HG02852 (cell line): Measurements from ENCODE around the gene YEATS4.

Experiments
- ATAC-seq: cut with Tn5 transposase; IDR thresholded peaks from one replicate; pipeline ENCODE4 v1.9.1; 2021; ENCODE audit warnings: mild to moderate bottlenecking, moderate library complexity; ENCODE audit not compliant: unreplicated experiment

YEATS4 gene

GRCh38 chr12:69341328-69341727 lies 18.2 kb upstream of the YEATS4 start:
- no peak for ATAC-seq

DNA sequence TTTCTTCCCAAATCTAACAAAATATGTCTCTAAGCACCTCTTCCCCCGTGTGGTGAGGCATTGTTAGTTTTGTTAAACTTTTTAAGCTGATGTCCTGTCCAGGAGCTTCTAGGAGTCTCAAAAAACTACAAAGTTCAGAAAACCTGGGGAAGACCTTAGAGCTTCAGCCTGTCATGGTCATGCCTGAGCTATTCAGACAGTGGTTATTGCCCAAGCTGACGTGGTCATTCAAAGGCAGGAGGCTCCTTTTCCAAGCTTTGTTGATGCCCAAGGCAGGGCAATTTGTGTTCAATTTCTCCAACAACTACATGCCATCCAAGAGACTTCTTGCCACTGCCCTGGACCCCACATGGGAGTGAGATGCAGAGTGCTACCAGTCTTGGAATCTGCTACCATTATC lies 17.1 kb upstream of the YEATS4 start:
- ATAC-seq, result no peak

- ATAC-seq, result no peak
These were observed 16.2 kb upstream of the YEATS4 start for GRCh38 chr12:69343357-69343756.

- no peak for ATAC-seq
These were observed 15.5 kb upstream of the YEATS4 start for GRCh38 chr12:69343885-69344612.

DNA sequence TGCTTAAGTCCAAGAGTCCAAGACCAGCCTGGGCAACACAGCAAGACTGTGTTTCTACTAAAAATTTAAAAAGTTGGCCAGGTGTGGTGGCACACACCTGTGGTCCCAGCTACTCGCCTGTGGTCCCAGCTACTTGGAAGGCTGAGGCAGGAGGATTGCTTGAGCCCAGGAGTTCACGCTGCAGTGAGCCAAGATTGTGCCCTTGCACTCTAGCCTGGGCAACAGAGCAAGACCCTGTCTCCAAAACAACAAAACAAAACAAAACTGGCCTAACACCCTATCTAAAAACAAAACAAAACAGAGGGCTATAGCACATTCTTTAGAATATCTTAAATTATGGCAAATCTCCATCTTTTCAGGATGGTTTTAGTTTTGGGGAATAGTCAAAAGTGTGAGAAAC lies 14.5 kb upstream of the YEATS4 start:
- no peak for ATAC-seq

DNA sequence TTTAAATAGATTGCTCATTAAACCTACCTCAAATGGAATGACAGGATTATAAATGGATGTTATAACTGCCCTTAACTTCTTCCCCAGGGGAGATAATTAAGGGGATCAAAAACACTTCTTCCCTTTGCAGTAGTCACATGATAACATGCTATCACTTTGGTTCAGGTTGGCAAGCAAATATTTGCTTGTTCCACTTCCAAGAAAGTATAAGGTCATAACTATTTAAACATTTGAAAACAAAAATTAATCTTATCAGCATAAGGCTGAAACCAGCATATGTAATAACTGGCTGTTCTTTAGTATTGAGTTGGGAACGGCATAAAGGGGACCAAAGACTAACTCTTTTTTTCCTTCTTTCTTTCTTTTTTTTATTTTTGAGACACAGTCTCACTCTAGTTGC lies 13.8 kb upstream of the YEATS4 start:
- ATAC-seq, result no peak

- no peak for ATAC-seq
These were observed 11.2 kb upstream of the YEATS4 start, which contains the start of gene LYZ for GRCh38 chr12:69348162-69348938. Gene LYZ, plus strand, starts transcription at chr12:69348381. Its CDS starts 28 bp downstream, at chr12:69348409.

GRCh38 chr12:69350002-69350626 lies 9.4 kb upstream of the YEATS4 start:
- no peak for ATAC-seq

GRCh38 chr12:69350777-69351176 lies 8.8 kb upstream of the YEATS4 start:
- no peak for ATAC-seq

GRCh38 chr12:69351462-69352236 lies 7.9 kb upstream of the YEATS4 start:
- no peak for ATAC-seq

GRCh38 chr12:69352904-69353303 lies 6.6 kb upstream of the YEATS4 start:
- no peak for ATAC-seq

- no peak for ATAC-seq
These were observed 5.4 kb upstream of the YEATS4 start for GRCh38 chr12:69354172-69354555.

GRCh38 chr12:69354556-69355187 lies 4.9 kb upstream of the YEATS4 start:
- ATAC-seq, result no peak

- ATAC-seq, result no peak
These were observed 4.0 kb upstream of the YEATS4 start for GRCh38 chr12:69355363-69356028.

DNA sequence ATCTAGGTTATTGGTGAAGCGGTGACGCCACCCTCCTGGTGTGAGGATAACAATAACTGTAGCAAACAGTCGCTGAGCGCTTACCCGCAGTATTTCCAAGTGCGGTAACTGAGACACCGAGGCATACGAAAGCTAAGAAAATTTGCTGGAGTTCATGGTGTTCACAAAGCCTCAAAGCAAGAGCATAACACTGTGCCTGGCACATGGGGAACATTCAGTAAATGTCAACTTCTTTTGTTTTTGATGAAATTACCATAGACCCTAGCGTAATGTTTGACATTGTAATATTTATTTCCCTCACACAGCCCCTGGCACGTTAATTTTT lies 767 bp downstream of the YEATS4 start:
- ATAC-seq, result no peak

DNA sequence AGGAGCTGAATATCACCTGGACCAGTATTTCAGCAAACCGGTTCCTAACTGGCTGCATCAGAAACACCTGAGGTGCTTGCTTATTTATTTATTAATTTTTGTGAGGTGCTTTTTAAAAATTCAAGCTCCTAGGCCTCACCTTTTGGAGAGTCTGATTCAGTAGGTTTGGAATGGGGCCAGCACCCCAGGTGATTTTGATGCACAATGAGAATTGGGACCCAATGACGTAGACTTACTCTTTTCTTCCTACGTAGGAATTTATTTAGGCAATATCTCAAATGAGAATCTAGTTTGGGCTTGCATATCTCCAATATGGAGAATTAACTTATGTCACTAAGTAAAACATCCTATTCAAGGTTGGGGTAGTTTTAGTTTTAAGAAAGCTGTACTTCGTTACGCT lies 7.3 kb downstream of the YEATS4 start:
- no peak for ATAC-seq

DNA sequence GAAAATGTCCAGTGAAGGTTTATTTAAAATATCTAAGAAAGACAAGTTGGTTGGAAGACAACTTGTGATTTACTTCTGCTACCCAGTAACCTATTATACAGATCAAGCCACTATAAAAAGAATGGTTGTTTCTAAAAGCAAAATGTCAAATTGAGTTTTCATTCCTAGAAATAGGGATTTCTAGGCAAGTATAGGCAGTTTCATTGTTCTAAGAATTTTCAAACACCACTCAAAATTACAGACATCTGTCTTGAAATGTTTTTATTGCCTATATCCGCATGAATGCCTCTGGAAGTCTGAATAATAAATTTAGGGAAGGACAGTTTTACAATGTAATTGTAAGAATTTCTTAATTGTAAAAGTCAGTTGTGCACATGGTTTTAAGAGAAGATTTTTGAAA lies 8.6 kb downstream of the YEATS4 start:
- ATAC-seq, result no peak

GRCh38 chr12:69383074-69383473 lies 23.5 kb downstream of the YEATS4 start:
- ATAC-seq, result no peak

DNA sequence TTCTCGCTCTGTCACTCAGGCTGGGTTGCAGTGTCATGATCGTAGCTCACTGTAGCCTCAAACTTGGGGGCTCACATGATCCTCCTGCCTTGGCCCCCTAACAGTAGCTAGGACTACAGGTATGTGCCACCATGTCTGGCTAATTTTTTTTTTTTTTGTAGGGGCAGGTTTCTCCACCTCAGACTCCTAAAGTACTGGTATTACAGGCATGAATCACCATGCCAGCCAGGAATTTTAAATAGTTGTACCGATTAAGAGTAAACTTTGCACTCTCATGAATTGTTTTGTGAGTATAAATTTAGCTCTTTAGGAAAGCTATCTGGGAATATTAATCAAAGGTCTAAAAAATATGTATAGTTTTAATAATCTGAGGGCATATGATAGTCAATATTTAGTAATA lies 25.5 kb downstream of the YEATS4 start:
- ATAC-seq, result no peak

- no peak for ATAC-seq
These were observed 27.4 kb downstream of the YEATS4 start for GRCh38 chr12:69386921-69387320.
